ENCODE data around the gene DGCR2.
"Not testable (repeated sequence)": the region's sequence is repeated elsewhere in the genome, so short reads cannot be mapped to it uniquely, and the experiment has no call there.

The DGCR2 gene

DNA sequence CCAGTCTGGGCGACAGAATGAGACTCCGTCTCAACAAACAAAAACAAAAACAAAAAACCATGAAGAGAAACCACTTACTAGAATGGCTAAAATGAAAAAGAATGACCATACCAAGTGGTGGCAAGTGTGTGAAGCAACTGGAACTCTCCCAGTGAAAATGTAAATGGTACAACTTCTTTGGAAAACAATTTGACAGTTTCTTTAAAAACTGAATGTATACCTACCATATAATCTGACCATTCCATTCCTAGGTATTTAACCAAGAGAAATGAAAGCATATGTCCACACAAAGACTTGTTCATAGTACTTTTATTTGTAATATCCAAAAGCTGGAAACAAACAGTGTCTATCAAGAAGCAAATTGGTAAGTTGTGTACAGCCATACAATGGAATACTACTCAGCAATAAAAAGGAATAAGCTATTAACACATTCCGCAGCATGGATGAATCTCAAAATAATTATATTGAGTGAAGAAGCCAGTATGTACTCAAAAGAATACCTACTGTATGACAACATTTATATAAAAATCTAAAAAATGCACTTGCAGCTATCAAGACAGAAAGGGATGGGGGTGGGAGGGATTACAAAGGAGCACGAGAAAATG lies 27.7 kb downstream of the DGCR2 start:
- no peak overlapping the region for H3K27ac Mint-ChIP-seq

DNA sequence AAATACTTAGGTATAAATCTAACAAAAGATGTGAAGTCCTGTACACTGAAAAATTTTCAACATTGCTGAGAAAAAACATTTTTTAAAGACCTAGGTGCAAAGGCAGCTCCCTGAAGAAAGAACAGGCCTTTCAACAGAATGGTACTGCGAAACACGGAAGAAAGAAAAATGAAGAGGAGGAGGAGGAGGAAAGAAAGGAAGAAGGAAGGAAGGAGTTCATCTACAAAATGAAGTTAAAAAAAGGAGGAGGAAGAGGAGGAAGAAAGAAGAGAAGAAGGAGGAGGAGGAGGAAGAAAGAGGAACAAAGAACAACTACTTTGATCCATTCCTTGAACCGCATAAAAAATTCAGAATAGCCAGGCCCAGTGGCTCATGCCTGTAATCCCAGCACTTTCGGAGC lies 29.5 kb downstream of the DGCR2 start:
- Mint-ChIP-seq H3K9me3 (no peaks in the 10 kb centered on the region), H3K27me3 (no peaks in the 10 kb centered on the region), H3K27ac (peak overlapping the region; percentile 13), H3K36me3 (ENCODE audit: low read depth) (peaks cover 48% of the 10 kb centered on the region), H3K4me1 (ENCODE audit: low read depth) (peaks cover 20% of the 10 kb centered on the region), H3K4me3 (no peak overlapping the region)
- no peak for DNase-seq

More for the DNA sequence above, 27.7 kb downstream of the DGCR2 start:
- H3K9me3 Mint-ChIP-seq = no peaks in the 10 kb centered on the region
- H3K4me3 Mint-ChIP-seq = no peak overlapping the region
- H3K27me3 Mint-ChIP-seq = no peaks in the 10 kb centered on the region
- H3K36me3 Mint-ChIP-seq (ENCODE audit: low read depth) = peaks cover 46% of the 10 kb centered on the region
- DNase-seq = no peak
- H3K4me1 Mint-ChIP-seq (ENCODE audit: low read depth) = peaks cover 32% of the 10 kb centered on the region

DNA sequence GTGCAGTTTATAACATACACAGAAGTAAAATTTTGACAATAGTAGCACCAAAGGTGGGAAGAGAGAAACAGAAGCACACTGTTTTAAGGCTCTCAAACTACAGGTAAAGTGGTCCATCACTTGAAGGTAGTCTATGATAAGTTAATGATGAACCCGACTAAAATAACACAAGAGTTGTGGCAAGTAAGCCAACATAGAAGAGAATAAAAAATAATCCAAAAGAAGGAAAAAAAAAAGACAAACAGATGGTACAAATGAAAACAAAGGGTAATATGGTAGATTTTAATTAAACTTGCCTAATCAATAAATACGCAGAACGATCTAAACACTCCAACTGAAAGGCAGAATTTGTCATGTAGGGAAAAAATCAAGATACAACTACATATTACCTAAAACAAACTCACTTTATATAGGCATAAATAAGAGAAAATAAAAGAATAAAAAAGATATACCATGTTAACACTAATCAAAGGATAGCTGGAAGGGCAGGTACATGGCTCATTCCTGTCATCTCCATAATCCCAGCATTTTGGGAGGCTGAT lies 31.6 kb downstream of the DGCR2 start:
- no peak for DNase-seq
- H3K4me1 Mint-ChIP-seq (ENCODE audit: low read depth) = peaks cover 14% of the 10 kb centered on the region
- no peak overlapping the region for H3K4me3 Mint-ChIP-seq
- peaks cover 55% of the 10 kb centered on the region for H3K36me3 Mint-ChIP-seq (ENCODE audit: low read depth)
- no peaks in the 10 kb centered on the region for H3K9me3 Mint-ChIP-seq
- H3K27me3 Mint-ChIP-seq = no peaks in the 10 kb centered on the region
- no peak overlapping the region for H3K27ac Mint-ChIP-seq

DNA sequence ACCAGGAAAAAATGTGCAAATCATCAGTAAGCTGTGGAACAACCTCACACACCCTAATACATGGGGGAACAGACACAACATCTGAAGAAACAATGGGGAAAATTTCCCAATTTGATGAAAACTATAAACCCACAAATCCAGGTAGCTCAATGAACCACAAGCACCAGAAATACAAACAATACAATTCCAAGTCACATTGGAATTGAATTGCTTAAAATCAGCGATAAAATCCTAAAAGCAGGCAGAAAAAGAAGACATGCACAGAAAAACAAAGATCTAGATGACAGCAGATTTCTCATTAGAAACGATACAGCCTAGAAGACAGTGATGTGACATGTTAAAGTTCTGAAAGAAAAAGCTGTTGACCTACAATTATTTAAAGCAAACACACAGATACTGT lies 32.0 kb downstream of the DGCR2 start:
- no peak overlapping the region for H3K27ac Mint-ChIP-seq
- no peak for DNase-seq
- H3K36me3 Mint-ChIP-seq (ENCODE audit: low read depth) = peaks cover 60% of the 10 kb centered on the region
- H3K4me3 Mint-ChIP-seq = no peak overlapping the region
- H3K9me3 Mint-ChIP-seq = no peaks in the 10 kb centered on the region
- H3K27me3 Mint-ChIP-seq = no peaks in the 10 kb centered on the region
- peaks cover 17% of the 10 kb centered on the region for H3K4me1 Mint-ChIP-seq (ENCODE audit: low read depth)

DNA sequence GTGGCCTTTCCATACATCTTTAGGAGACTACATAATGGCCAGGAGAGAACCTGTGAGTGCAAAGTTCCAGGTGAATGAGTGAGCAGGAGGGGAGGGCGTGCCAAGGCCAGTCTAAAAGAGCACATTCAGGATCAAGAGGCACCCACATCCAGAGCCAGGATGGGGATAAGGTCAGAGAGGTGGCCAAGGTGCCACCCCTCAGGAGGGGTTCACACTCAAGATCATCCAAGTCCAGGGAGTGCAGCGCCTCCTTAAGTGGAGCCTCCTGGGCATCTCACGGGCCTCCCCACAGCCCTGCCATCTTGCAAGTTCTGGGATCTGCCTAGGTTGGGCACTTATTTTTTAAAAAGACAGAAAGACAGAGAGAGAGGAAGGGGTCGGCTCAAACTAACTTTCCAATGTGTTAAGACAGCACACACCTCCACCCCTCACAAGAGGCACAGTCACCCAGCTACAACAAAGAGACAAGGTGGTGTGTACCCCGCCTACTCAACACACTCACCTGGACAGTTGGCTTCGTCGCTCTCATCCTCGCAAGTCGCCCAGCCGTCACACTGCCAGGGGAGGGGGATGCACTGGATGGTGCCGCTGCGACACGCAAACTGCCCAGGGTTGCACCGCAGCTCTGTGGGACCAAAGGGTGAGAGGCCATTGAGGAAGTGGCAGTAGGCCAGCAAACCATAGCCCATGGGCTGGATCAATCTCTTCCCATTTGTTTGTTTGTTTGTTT lies 33.2 kb downstream of the DGCR2 start:
- Mint-ChIP-seq H3K4me1 (ENCODE audit: low read depth) (peaks cover 17% of the 10 kb centered on the region), H3K4me3 (no peak overlapping the region), H3K27ac (peak overlapping the region; percentile 58), H3K27me3 (no peaks in the 10 kb centered on the region), H3K9me3 (no peaks in the 10 kb centered on the region), H3K36me3 (ENCODE audit: low read depth) (peaks cover 57% of the 10 kb centered on the region)
- DNase-seq = no peak

DNA sequence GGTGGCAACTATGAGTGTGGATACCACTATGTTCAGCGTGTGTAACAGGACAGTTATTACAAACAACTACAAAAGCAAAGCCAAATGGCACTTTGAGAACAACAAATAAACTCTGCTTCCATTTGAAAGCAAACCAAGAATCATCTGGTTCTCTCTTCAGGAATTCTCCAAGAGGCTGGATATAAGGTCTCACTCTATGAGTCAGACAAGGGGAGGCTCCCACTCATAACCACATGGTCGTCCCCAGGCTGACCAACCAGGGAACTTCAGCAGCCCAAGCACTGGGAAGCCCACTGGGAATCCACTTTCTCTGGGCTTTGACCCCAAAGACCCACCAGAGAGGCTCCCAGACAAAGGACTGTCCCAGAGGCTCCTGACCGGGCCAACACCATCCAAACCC lies 35.3 kb downstream of the DGCR2 start:
- Mint-ChIP-seq H3K4me3 (no peak overlapping the region), H3K4me1 (ENCODE audit: low read depth) (peaks cover 12% of the 10 kb centered on the region), H3K36me3 (ENCODE audit: low read depth) (peaks cover 63% of the 10 kb centered on the region), H3K27ac (no peak overlapping the region), H3K9me3 (no peaks in the 10 kb centered on the region), H3K27me3 (no peaks in the 10 kb centered on the region)
- DNase-seq = no peak

DNA sequence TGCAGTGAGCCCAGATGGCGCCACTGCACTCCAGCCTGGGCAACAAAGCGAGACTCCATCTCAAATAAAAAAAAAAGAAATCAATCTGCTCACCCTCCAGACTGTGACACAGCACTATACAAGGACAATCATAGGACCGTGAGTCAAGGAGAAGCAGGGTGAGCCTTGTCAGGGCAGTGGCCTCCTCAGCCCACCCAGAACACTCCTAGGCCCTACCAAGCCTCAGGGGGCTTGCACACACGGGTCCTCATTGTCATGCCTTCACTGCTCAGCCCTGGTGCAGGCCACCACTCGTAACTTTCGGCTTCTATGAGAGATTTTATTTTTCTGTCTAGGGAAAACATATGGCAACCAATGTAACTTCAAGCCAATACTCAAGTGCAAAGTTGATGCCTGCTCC lies 35.8 kb downstream of the DGCR2 start:
- Mint-ChIP-seq H3K4me3 (no peak overlapping the region), H3K27me3 (no peaks in the 10 kb centered on the region), H3K9me3 (no peaks in the 10 kb centered on the region), H3K36me3 (ENCODE audit: low read depth) (peaks cover 63% of the 10 kb centered on the region), H3K4me1 (ENCODE audit: low read depth) (peaks cover 12% of the 10 kb centered on the region), H3K27ac (no peak overlapping the region)
- DNase-seq = no peak

DNA sequence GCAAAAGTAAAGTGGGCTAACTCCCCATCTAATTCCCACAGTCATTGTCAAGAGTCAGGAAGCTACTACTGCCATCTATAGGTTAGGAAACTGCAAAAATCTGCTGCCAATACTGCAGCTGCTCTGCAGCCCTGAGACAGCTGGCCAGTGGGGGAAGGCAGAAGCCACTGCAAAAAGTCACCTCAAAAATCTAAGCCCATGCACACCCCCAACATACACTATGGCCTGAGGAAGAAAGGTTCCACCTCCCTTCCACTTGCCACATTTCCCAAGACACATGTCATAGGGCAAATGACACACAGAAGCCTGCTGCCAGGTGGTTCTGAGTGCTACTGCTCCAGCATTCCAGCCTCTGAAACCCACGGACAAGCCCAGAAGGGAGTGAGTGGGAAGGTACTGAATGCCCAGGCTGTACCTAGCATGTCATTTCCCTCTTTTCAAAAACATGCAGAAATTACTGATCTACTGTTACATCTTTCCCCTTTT lies 36.9 kb downstream of the DGCR2 start:
- no peak for DNase-seq
- peak overlapping the region; percentile 57 for H3K27ac Mint-ChIP-seq
- H3K4me3 Mint-ChIP-seq = no peak overlapping the region

DNA sequence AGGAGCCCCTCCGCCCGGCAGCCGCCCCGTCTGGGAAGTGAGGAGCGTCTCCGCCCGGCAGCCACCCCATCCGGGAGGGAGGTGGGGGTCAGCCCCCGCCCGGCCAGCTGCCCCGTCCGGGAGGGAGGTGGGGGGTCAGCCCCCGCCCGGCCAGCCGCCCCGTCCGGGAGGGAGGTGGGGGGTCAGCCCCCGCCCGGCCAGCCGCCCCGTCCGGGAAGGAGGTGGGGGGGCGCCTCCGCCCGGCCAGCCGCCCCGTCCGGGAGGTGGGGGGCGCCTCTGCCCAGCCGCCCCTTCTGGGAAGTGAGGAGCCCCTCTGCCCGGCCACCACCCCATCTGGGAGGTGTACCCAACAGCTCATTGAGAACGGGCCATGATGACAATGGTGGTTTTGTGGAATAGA lies 37.6 kb downstream of the DGCR2 start:
- not testable (repeated sequence) for H3K27me3 Mint-ChIP-seq, H3K4me3 Mint-ChIP-seq, H3K27ac Mint-ChIP-seq, DNase-seq, H3K9me3 Mint-ChIP-seq
- Mint-ChIP-seq H3K4me1 (ENCODE audit: low read depth) (peaks cover 12% of the 10 kb centered on the region), H3K36me3 (ENCODE audit: low read depth) (peaks cover 78% of the 10 kb centered on the region)

More for the DNA sequence above, 36.9 kb downstream of the DGCR2 start:
- H3K27me3 Mint-ChIP-seq = no peaks in the 10 kb centered on the region
- peaks cover 12% of the 10 kb centered on the region for H3K4me1 Mint-ChIP-seq (ENCODE audit: low read depth)
- peaks cover 73% of the 10 kb centered on the region for H3K36me3 Mint-ChIP-seq (ENCODE audit: low read depth)
- no peaks in the 10 kb centered on the region for H3K9me3 Mint-ChIP-seq

DNA sequence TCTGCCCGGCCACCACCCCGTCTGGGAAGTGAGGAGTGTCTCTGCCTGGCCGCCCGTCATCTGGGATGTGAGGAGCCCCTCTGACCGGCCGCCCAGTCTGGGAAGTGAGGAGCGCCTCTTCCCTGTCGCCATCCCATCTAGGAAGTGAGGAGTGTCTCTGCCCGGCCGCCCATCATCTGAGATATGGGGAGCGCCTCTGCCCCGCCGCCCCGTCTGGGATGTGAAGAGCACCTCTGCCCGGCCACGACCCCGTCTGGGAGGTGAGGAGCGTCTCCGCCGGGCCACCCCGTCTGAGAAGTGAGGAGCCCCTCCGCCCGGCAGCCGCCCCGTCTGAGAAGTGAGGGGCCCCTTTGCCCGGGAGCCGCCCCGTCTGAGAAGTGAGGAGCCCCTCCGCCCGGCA lies 38.1 kb downstream of the DGCR2 start:
- DNase-seq, H3K9me3 Mint-ChIP-seq, H3K27ac Mint-ChIP-seq, H3K4me3 Mint-ChIP-seq, H3K27me3 Mint-ChIP-seq: not testable (repeated sequence)
- Mint-ChIP-seq H3K36me3 (ENCODE audit: low read depth) (peaks cover 77% of the 10 kb centered on the region), H3K4me1 (ENCODE audit: low read depth) (peaks cover 12% of the 10 kb centered on the region)

DNA sequence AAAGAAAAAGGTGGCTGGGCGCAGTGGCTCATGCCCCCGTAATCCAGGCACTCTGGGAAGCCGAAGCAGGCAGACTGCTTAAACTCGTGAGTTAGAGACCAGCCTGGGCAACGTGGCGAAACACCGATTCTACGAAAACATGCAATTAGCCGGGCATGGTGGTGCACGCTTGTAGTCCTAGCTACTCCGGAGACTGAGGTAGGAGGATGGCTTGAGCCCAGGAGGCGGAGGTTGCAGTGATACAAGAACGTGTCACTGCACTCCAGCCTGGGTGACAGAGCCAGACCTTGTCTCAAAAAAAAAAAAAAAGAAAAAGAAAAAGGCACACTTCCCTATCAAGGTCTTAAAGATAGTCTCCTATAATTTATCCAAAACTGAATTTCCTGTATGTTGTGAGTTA lies 39.4 kb downstream of the DGCR2 start:
- DNase-seq = no peak
- Mint-ChIP-seq H3K4me1 (ENCODE audit: low read depth) (peaks cover 11% of the 10 kb centered on the region), H3K9me3 (no peaks in the 10 kb centered on the region), H3K4me3 (no peak overlapping the region), H3K36me3 (ENCODE audit: low read depth) (peaks cover 75% of the 10 kb centered on the region), H3K27ac (no peak overlapping the region), H3K27me3 (no peaks in the 10 kb centered on the region)

DNA sequence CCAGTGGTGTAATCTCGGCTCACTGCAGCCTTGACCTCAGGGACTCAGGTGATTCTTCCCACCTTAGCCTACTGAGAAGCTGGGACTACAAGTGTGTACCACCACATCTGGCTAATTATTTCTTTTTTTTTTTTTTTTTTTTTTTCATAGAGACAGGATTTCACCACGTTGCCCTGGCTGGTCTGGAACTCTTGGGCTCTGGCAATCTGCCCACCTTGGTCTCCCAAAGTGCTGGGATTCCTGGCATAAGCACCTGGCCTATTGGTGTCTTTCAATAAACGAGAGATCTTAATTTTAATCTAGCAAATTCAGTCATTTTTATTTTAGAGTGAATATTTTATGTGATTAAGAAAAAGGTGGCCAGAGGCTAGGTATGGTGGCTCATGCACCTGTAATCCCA lies 40.1 kb downstream of the DGCR2 start:
- Mint-ChIP-seq H3K36me3 (ENCODE audit: low read depth) (peaks cover 69% of the 10 kb centered on the region), H3K9me3 (no peaks in the 10 kb centered on the region), H3K27ac (no peak overlapping the region), H3K27me3 (no peaks in the 10 kb centered on the region), H3K4me3 (no peak overlapping the region), H3K4me1 (ENCODE audit: low read depth) (peaks cover 11% of the 10 kb centered on the region)
- DNase-seq = no peak

DNA sequence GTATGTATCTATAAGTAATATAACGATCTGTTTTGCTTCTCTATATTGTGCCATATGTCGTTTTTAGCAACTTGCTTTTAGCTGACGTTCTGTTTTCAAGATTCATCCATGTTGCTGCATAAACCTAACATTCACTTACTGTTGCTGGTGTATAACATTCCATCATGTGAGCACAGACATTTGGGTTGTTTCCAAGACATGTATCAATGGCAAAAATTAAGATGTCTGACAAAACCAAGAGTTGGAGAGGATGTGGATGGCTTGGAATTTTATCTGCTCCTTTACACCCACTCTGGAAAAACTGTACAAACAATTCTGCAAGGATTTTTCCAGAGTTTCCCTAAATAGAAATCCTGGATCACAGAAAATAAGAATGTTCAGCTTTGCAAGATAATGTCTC lies 40.9 kb downstream of the DGCR2 start:
- Mint-ChIP-seq H3K27me3 (no peaks in the 10 kb centered on the region), H3K4me3 (no peak overlapping the region), H3K4me1 (ENCODE audit: low read depth) (peaks cover 7% of the 10 kb centered on the region), H3K27ac (no peak overlapping the region), H3K36me3 (ENCODE audit: low read depth) (peaks cover 62% of the 10 kb centered on the region), H3K9me3 (no peaks in the 10 kb centered on the region)
- DNase-seq = no peak

DNA sequence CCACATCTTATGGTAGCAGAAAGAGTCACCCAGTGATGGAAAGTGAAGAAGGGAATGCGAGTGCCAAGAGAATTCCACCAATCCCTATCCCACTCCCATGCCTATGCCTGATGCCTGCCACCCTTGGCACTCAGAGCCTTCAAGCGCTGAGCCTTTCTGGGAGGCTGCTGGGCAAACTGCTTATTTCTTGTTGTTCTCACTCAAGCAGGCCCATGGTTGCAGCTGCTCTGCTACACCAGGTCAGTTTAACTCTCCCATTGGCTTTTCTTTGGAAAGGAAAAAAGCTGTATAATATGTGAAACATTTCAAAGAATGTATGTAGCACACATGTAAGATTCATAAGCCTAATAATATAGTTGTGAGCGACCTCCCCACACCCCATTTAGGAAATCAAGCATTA lies 41.4 kb downstream of the DGCR2 start:
- no peaks in the 10 kb centered on the region for H3K27me3 Mint-ChIP-seq
- peaks cover 61% of the 10 kb centered on the region for H3K36me3 Mint-ChIP-seq (ENCODE audit: low read depth)

DNA sequence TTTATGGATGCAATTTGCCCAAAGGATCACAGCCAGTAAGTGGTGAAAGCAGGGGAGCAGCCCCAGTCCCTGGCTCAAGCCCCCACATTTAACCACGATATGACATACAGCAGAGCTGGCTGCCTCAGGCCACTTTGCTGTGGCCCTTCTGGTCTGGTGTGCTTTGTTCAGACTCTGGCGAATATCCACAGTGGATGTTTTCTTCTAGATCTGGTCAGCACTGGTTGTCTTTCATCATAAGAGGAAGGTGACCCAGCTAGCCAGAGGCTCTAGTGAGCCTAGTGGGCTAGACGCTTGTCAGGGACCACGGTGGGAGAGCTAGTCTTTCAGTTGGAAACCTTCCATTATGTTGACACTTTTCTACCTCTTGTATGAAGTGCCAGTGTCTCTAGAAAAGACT lies 42.5 kb downstream of the DGCR2 start:
- DNase-seq = no peak
- Mint-ChIP-seq H3K9me3 (no peaks in the 10 kb centered on the region), H3K4me1 (ENCODE audit: low read depth) (peaks cover 6% of the 10 kb centered on the region), H3K4me3 (no peak overlapping the region), H3K36me3 (ENCODE audit: low read depth) (peaks cover 56% of the 10 kb centered on the region), H3K27ac (peak overlapping the region; percentile 22), H3K27me3 (no peaks in the 10 kb centered on the region)

More for the DNA sequence above, 41.4 kb downstream of the DGCR2 start:
- DNase-seq = no peak
- H3K9me3 Mint-ChIP-seq = no peaks in the 10 kb centered on the region
- H3K27ac Mint-ChIP-seq = no peak overlapping the region
- H3K4me3 Mint-ChIP-seq = no peak overlapping the region
- peaks cover 6% of the 10 kb centered on the region for H3K4me1 Mint-ChIP-seq (ENCODE audit: low read depth)

Data from activated T-cell treated with anti-CD3 and anti-CD28 coated beads, Interleukin-2, amount 50 U/mL, for 24 hours (primary cell).